ENCODE results near the gene PDGFC. TPM values are rescaled to one million over a fixed set of nuclear protein-coding genes. Genes with fewer than 3 reads are reported as not detected.
A peak's percentile ranks its signal among the peaks of the same experiment; 100 is the strongest.

The PDGFC gene
- total and polyA plus RNA-seq, 2 of the 13 experiments (the other 11 are each of a cell fraction or from before 2014, with no cell fraction given), result 4.6 to 9.1 TPM

- peak; percentile 94 for TF ChIP-seq HOMEZ (CRISPR knock-in tag; IDR thresholded peaks at IDR 0.05; ENCODE audit: low read depth)
- peak; percentile 81 for TF ChIP-seq NCOA2 (CRISPR knock-in tag; IDR thresholded peaks at IDR 0.05)
- no peak for TF ChIP-seq ZNF350 (CRISPR knock-in tag; IDR thresholded peaks at IDR 0.05; ENCODE audit: borderline replicate concordance, low read depth)
- TF ChIP-seq, protein P1, sequence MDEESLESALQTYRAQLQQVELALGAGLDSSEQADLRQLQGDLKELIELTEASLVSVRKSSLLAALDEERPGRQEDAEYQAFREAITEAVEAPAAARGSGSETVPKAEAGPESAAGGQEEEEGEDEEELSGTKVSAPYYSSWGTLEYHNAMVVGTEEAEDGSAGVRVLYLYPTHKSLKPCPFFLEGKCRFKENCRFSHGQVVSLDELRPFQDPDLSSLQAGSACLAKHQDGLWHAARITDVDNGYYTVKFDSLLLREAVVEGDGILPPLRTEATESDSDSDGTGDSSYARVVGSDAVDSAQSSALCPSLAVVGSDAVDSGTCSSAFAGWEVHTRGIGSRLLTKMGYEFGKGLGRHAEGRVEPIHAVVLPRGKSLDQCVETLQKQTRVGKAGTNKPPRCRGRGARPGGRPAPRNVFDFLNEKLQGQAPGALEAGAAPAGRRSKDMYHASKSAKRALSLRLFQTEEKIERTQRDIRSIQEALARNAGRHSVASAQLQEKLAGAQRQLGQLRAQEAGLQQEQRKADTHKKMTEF (CRISPR knock-in tag; IDR thresholded peaks at IDR 0.05), result no peak; the same call in none of the 2 replicates
- TF ChIP-seq ZNF333 (CRISPR knock-in tag; IDR thresholded peaks at IDR 0.05; ENCODE audit: borderline replicate concordance), result no peak
- no peak for TF ChIP-seq ZNF383 (CRISPR knock-in tag; IDR thresholded peaks at IDR 0.05; ENCODE audit: borderline replicate concordance)
- no peak for TF ChIP-seq HIVEP1 (CRISPR knock-in tag; IDR thresholded peaks at IDR 0.05)
- no peak for TF ChIP-seq HCFC1 (IDR thresholded peaks at IDR 0.05; ENCODE audit: low read depth, low read length)
- TF ChIP-seq ZSCAN25 (CRISPR knock-in tag; IDR thresholded peaks at IDR 0.05), result no peak
- no peak for TF ChIP-seq SUZ12 (IDR thresholded peaks at IDR 0.05; ENCODE audit: low read depth, low read length)
- TF ChIP-seq POGK (CRISPR knock-in tag; conservative IDR thresholded peaks at IDR 0.05), result no peak
- TF ChIP-seq KDM3A (CRISPR knock-in tag; IDR thresholded peaks at IDR 0.05; ENCODE audit: low read depth), result 0 out of 2 replicates have a peak, but pooled peaks have one; percentile 42
- TF ChIP-seq GFI1 (CRISPR knock-in tag; IDR thresholded peaks at IDR 0.05; ENCODE audit: borderline replicate concordance), result 0 out of 2 replicates have a peak, but pooled peaks have one; percentile 32
- TF ChIP-seq, protein P2, sequence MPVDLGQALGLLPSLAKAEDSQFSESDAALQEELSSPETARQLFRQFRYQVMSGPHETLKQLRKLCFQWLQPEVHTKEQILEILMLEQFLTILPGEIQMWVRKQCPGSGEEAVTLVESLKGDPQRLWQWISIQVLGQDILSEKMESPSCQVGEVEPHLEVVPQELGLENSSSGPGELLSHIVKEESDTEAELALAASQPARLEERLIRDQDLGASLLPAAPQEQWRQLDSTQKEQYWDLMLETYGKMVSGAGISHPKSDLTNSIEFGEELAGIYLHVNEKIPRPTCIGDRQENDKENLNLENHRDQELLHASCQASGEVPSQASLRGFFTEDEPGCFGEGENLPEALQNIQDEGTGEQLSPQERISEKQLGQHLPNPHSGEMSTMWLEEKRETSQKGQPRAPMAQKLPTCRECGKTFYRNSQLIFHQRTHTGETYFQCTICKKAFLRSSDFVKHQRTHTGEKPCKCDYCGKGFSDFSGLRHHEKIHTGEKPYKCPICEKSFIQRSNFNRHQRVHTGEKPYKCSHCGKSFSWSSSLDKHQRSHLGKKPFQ (CRISPR knock-in tag; IDR thresholded peaks at IDR 0.05; ENCODE audit: insufficient replicate concordance), result no peak
- TF ChIP-seq ZNF367 (CRISPR knock-in tag; IDR thresholded peaks at IDR 0.05; ENCODE audit: borderline replicate concordance), result no peak
- TF ChIP-seq PRDM10 (CRISPR knock-in tag; IDR thresholded peaks at IDR 0.05; ENCODE audit: low read depth), result 0 out of 2 replicates have a peak, but pooled peaks have one; percentile 30
Observed at GRCh38 chr4:156941940-156942548, 29.6 kb downstream of the PDGFC start (continued).

Measured in HepG2 (cell line).